Body of pancreas (tissue), 4 donors: ENCODE results near the gene TOP1. TPM values are rescaled to one million over a fixed set of nuclear protein-coding genes. Genes with fewer than 3 reads are reported as not detected.

Source experiments
- ATAC-seq: fragments of 150-250 bp; one replicate; pipeline ENCODE4 v1.9.1; 2016
- DNase-seq, 4 donors: peaks; one replicate each; pipeline ENCODE4 v3.0.0-alpha.2; 2019
- H3K27ac ChIP-seq, 4 donors: fragments of 200-600 bp; sonication (generic); 1 replicate in 3 of 4; 2 replicates in 1 of 4; pipeline versions ENCODE4 v1.5.1 to v1.6.1; 2016 to 2019; ENCODE audit warnings: mild to moderate bottlenecking in 1 of 4, mixed read lengths in 1 of 4, moderate library complexity in 1 of 4
- H3K27me3 ChIP-seq, 2 donors: fragments of 200-600 bp; sonication (generic); one replicate each; pipeline ENCODE4 v1.6.0; 2016; ENCODE audit warnings: mild to moderate bottlenecking in 1 of 2
- H3K36me3 ChIP-seq, 2 donors: fragments of 200-600 bp; sonication (generic); replicated peaks in 1 of 2; 2 replicates each; pipeline ENCODE4 v1.5.1; 2016; ENCODE audit warnings: low read depth in 2 of 2; ENCODE audit not compliant: insufficient read depth in 1 of 2
- H3K4me1 ChIP-seq: fragments of 200-600 bp; sonication (generic); one replicate; pipeline ENCODE4 v1.6.0; 2016
- H3K4me3 ChIP-seq, 2 donors: fragments of 200-600 bp; sonication (generic); 1 replicate in 1 of 2; 2 replicates in 1 of 2; pipeline ENCODE4 v1.5.1; 2016 to 2019
- H3K9me3 ChIP-seq, 3 donors: fragments of 200-600 bp; sonication (generic); 1 replicate in 2 of 3; 2 replicates in 1 of 3; pipeline ENCODE4 v1.5.1; 2016
- POLR2A ChIP-seq, 3 donors: fragments of 450-650 bp; IDR thresholded peaks; one replicate each; pipeline ENCODE4 v1.6.1; 2016; ENCODE audit warnings: antibody characterized with exemption in 3 of 3, mild to moderate bottlenecking in 2 of 3
- WGBS, 2 donors: methylation state at CpG; one replicate each; pipeline ENCODE4 v1.1.5; 2017; 5-methylcytosine and 5-hydroxymethylcytosine counted together
- intact Hi-C: fragments of 100-400 bp; cut with DNase I; formaldehyde crosslinking; loops from one replicate; pipeline ENCODE4 v1.15.1; 2023
- total RNA-seq, 2 donors: library from RNA; depleted of rRNA; stranded (reverse); fragments of >200 nt; gene quantifications; one replicate each; pipeline ENCODE4 v1.1.0, GENCODE V29; 2016
- TF ChIP-seq, protein P1 (sequence below), 7 experiments: fragments of 450-650 bp in 4 of 7; fragments of 200-600 bp in 3 of 7; sonication (generic) in 3 of 7; IDR thresholded peaks; one replicate each; pipeline ENCODE4 v1.5.1; 2016 to 2019; ENCODE audit warnings: antibody characterized with exemption in 7 of 7

Gene TOP1
- total RNA-seq, 2 donors from 2014 or later: 12.2 to 18.5 TPM

DNA sequence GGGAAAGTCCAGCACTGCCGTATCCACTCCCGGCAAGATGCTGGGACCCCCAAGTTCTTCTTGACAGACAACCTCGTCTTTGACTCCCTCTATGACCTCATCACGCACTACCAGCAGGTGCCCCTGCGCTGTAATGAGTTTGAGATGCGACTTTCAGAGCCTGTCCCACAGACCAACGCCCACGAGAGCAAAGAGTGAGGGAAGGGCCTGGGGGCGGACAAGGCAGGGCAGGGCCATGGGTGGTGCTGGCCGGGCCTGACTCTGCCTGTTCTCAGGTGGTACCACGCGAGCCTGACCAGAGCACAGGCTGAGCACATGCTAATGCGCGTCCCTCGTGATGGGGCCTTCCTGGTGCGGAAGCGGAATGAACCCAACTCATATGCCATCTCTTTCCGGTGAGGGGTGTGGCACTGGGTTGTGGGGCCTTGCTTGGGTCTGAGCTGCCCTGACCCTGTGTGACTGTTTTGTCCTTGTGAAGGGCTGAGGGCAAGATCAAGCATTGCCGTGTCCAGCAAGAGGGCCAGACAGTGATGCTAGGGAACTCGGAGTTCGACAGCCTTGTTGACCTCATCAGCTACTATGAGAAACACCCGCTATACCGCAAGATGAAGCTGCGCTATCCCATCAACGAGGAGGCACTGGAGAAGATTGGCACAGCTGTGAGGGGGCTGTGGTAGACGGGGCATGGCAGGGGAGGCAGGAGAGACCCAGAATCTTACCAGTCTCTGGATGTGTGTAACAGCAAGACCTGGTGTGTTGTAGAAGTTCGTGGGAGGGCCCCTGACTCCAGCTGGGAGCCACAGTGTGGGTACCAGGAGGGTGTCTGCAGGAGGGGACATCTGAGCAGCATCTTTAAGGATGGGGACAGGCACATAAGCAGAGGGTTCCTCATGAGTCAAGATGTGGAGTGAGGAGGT lies 137.8 kb downstream of the TOP1 start:
- WGBS, 2 donors: 88 to 90% methylated on average over 20 to 23 of the region's 27 CpGs
- TF ChIP-seq POLR2A (IDR thresholded peaks at IDR 0.05): no peak
- TF ChIP-seq, protein P1, sequence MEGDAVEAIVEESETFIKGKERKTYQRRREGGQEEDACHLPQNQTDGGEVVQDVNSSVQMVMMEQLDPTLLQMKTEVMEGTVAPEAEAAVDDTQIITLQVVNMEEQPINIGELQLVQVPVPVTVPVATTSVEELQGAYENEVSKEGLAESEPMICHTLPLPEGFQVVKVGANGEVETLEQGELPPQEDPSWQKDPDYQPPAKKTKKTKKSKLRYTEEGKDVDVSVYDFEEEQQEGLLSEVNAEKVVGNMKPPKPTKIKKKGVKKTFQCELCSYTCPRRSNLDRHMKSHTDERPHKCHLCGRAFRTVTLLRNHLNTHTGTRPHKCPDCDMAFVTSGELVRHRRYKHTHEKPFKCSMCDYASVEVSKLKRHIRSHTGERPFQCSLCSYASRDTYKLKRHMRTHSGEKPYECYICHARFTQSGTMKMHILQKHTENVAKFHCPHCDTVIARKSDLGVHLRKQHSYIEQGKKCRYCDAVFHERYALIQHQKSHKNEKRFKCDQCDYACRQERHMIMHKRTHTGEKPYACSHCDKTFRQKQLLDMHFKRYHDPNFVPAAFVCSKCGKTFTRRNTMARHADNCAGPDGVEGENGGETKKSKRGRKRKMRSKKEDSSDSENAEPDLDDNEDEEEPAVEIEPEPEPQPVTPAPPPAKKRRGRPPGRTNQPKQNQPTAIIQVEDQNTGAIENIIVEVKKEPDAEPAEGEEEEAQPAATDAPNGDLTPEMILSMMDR (IDR thresholded peaks at IDR 0.05): no peak
- intact Hi-C loops: no loop called here
- Histone ChIP-seq H3K36me3 (peaks cover 9 to 21% of the 10 kb centered on the region in 2 donors), H3K27ac (no peak overlapping the region), H3K4me3 (no peak overlapping the region), H3K9me3 (no peaks in the 10 kb centered on the region), H3K27me3 (no peaks in the 10 kb centered on the region), H3K4me1 (no peaks in the 10 kb centered on the region)
- DNase-seq (peak in 1 of 4 donors; percentile 2), ATAC-seq (no peak)

DNA sequence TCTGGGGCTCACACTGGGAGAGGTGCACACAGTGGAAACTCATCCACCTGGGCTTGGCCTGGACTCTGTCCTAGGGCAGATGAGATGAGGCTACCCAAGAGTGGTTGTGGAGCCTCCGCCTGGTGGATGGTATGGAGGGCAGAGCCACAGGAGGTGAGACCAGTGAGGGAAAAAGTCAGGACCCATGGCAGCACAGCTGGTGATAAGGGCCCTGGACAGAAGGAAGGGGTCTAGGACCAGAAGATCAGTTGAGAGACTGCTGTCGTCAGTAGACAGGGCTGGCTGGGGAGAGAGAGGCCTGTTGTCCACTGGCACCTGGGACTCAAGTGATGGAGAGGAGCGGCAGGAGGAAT lies 138.5 kb downstream of the TOP1 start:
- no peak overlapping the region for H3K4me3 ChIP-seq
- peak in 1 of 4 donors; percentile 4 for DNase-seq
- H3K9me3 ChIP-seq: no peaks in the 10 kb centered on the region
- no peak overlapping the region for H3K27ac ChIP-seq
- H3K36me3 ChIP-seq: peaks cover 9 to 21% of the 10 kb centered on the region in 2 donors
- intact Hi-C loops: no loop called here
- H3K4me1 ChIP-seq: no peaks in the 10 kb centered on the region
- TF ChIP-seq POLR2A (IDR thresholded peaks at IDR 0.05): no peak
- TF ChIP-seq, protein P1 (IDR thresholded peaks at IDR 0.05): no peak
- H3K27me3 ChIP-seq: no peaks in the 10 kb centered on the region
- WGBS, 2 donors: 94% methylated on average over 3 of the region's 3 CpGs
- ATAC-seq: no peak

DNA sequence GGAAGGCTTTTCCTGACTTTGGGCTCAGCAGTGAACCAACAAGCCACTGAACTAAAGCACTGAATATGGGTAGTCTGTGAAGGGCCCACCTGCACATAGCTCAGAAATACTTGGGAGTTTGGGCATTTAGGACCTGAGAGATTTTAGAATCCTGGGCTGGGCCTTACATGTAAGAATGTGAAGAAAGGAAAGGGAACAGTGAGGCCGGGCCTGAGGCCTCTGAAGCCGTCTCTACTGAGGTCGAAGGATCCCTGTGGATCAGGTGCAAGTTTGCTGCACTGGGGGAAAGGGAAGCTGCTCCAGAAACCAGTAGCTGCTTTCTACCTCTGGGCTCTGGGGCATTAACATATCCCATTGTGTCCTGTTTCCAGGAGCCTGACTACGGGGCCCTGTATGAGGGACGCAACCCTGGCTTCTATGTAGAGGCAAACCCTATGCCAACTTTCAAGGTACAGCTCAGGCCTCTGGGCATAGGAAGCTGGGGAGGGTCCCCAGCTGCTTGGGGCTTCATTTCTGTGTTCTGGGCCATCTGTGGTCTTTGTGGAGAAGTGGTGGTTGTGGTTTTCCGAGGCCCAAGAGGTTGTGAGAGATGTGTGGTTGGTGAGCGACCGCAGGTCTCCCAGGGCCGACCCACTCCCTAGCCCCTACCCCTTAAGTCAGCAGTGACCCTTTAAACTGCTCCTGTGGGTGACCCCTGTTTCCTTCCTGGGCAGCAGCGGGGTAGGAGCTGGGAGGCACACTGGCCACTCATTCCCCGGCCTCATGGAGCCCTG lies 139.0 kb downstream of the TOP1 start:
- Histone ChIP-seq H3K4me1 (peaks cover 4% of the 10 kb centered on the region), H3K27ac (no peak overlapping the region), H3K36me3 (peaks cover 9 to 21% of the 10 kb centered on the region in 2 donors), H3K4me3 (no peak overlapping the region), H3K9me3 (no peaks in the 10 kb centered on the region), H3K27me3 (no peaks in the 10 kb centered on the region)
- intact Hi-C loops: no loop called here
- ATAC-seq (no peak), DNase-seq (peak in 1 of 4 donors; percentile 3)
- TF ChIP-seq, protein P1 (IDR thresholded peaks at IDR 0.05): no peak
- no peak for TF ChIP-seq POLR2A (IDR thresholded peaks at IDR 0.05)
- WGBS, 2 donors: 88 to 93% methylated on average over 11 of the region's 11 CpGs

DNA sequence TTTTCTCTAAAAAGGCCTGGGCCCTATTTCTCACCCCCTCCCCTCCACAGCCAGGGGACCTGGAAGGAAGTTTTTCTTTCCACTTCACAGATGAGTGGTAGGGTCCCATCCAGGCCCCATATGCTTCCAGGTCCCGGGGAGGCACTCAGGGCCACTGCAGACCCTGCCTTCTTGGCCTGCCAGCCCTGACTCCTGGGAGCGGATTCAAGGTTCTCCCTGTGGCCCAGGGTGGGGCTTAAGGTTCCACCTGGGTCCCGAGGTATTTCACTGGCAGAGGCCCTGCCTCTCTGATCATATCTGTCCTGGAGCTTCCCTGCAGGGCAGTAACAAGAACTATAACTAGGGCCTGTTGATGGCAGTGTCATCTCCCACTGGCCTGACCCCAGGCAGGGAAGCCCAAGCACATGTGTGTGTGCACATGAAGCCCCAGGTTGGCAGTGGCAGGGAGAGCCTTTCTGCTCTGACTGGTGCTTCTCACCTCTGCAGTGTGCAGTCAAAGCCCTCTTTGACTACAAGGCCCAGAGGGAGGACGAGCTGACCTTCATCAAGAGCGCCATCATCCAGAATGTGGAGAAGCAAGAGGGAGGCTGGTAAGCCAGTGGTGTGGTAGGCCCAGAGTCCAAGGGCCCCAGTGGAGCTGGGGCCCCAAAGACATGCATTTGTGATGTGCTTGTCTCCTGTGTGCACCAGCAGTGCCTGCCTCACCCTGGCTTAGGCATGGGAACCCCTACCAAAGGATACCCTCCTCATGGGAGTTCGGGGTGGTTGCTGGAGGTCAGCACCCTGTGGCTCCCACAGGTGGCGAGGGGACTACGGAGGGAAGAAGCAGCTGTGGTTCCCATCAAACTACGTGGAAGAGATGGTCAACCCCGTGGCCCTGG lies 139.9 kb downstream of the TOP1 start:
- TF ChIP-seq, protein P1 (IDR thresholded peaks at IDR 0.05): no peak
- no peak for TF ChIP-seq POLR2A (IDR thresholded peaks at IDR 0.05)
- DNase-seq (peak in 1 of 4 donors; percentile 8), ATAC-seq (no peak)
- whole genome bisulfite sequencing, 2 donors: 95% methylated on average over 10 of the region's 10 CpGs
- no peak overlapping the region for H3K4me3 ChIP-seq
- H3K4me1 ChIP-seq: peaks cover 7% of the 10 kb centered on the region
- H3K9me3 ChIP-seq: no peaks in the 10 kb centered on the region
- intact Hi-C loops: no loop called here
- no peaks in the 10 kb centered on the region for H3K27me3 ChIP-seq
- H3K27ac ChIP-seq: no peak overlapping the region
- H3K36me3 ChIP-seq: peaks cover 9 to 20% of the 10 kb centered on the region in 2 donors
